NCI-H2029 treated with DMSO at 0.1 percent for 48 hours (cell line): Measurements from ENCODE around the gene PQBP1.
A peak's percentile ranks its signal among the peaks of the same experiment; 100 is the strongest.

ENCODE experiments used
- DNase-seq: peaks from one replicate; lab custom pipeline; 2025; lab: John Stamatoyannopoulos, UW

Gene PQBP1

GRCh38 chrX:48902135-48902534, 4.4 kb downstream of the PQBP1 start:
- DNase-seq = no peak

- DNase-seq = no peak
These were observed 5.0 kb downstream of the PQBP1 start for GRCh38 chrX:48902776-48903175.

GRCh38 chrX:48903290-48903689, 5.6 kb downstream of the PQBP1 start:
- no peak for DNase-seq

GRCh38 chrX:48904180-48904579, 6.5 kb downstream of the PQBP1 start:
- DNase-seq = no peak

- no peak for DNase-seq
These were observed 6.9 kb downstream of the PQBP1 start for GRCh38 chrX:48904626-48905025.

GRCh38 chrX:48905090-48905790, 7.5 kb downstream of the PQBP1 start:
- DNase-seq = no peak

- DNase-seq = no peak
These were observed 10.9 kb downstream of the PQBP1 start for GRCh38 chrX:48908600-48908999.

- DNase-seq = no peak
These were observed 12.1 kb downstream of the PQBP1 start for GRCh38 chrX:48909703-48910294.

- no peak for DNase-seq
These were observed 13.2 kb downstream of the PQBP1 start for GRCh38 chrX:48910926-48911411.

- peak; percentile 62 for DNase-seq
These were observed 13.9 kb downstream of the PQBP1 start, which contains the start of gene SLC35A2 for GRCh38 chrX:48911412-48912182. Gene SLC35A2 (minus strand): TSS chrX:48911646. CDS start chrX:48911636, 10 bp downstream.

GRCh38 chrX:48913605-48914366, 16.1 kb downstream of the PQBP1 start:
- DNase-seq = no peak

- DNase-seq = no peak
These were observed 17.1 kb downstream of the PQBP1 start for GRCh38 chrX:48914593-48915493.

GRCh38 chrX:48917139-48918001, 19.6 kb downstream of the PQBP1 start:
- DNase-seq = peak; percentile 69

GRCh38 chrX:48918301-48918642, 20.5 kb downstream of the PQBP1 start:
- DNase-seq = no peak

- peak; percentile 85 for DNase-seq
These were observed 21.1 kb downstream of the PQBP1 start, which contains the start of gene PIM2 for GRCh38 chrX:48918643-48919340. Gene PIM2 (minus strand): TSS chrX:48919024. CDS start chrX:48918834, 190 bp downstream.

- DNase-seq = no peak
These were observed 21.7 kb downstream of the PQBP1 start for GRCh38 chrX:48919360-48919841.

- DNase-seq = no peak
These were observed 22.4 kb downstream of the PQBP1 start for GRCh38 chrX:48919947-48920717.

GRCh38 chrX:48920718-48921104, 23.0 kb downstream of the PQBP1 start:
- no peak for DNase-seq
